NCI-H526 (cell line): ENCODE data around the gene PCARE.
"Not testable (repeated sequence)": the region's sequence is repeated elsewhere in the genome, so short reads cannot be mapped to it uniquely, and the experiment has no call there.

ENCODE experiments used
- DNase-seq, 2 experiments: peaks; one replicate each; lab custom pipeline; 2025; lab: John Stamatoyannopoulos, UW

The PCARE gene

DNA sequence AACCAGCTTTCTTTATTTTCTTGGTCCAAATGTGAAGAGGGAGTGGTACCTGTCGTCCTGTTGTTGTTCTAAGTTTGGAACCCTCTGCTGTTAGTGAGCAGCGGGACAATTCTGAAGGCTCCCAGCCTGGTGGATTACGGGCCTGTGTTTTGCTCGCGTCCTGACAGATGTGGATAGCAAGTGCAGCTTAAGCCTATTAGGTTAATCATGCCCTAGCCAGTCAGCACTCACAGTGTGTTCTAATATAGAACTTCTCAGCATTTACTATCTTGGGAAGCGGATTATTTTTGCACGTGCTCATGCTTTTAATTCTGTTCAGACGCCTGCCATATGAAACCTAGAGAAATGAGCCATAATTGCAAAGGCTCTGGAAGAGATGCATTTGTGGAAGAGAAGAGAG, at the start of gene PCARE:
TSS of gene PCARE (minus strand) at position 113 of the 400 bp plus-strand sequence. CDS start 262 bp downstream, outside the sequence.
- DNase-seq = no peak

DNA sequence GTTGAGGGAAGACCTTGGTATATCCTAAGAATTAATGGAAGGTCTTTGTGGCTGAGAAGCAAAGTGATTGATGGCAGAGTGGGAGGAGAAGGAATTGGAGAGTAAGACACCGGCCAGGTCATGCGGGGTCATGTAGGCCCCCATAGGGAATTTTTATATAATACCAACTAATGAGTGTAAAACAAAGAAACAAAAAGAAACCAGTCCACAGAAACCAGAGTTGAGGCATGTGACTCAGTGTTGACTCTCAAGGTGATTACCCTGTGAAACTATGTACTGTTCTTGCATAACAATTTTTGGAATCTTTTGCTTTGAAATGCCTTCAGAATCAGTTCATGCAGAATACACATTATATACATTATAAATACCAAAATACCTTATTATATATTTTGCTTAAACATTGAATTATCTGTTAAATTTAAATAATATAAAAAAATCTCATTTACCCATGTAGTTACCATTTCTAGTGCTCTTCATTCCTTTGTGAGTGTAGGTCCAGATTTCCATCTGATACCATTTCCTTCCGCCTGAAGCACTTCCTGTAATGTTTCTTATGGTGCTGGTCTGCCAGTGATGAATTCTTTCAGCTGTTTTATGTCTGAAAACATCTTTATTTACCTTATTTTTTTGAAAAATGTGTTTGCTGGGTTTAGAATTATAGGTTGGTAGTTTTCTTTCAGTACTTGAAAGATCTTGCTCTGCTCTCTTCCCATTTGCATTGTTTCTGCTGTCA, 49.5 kb upstream of the PCARE start:
- no peak for DNase-seq

DNA sequence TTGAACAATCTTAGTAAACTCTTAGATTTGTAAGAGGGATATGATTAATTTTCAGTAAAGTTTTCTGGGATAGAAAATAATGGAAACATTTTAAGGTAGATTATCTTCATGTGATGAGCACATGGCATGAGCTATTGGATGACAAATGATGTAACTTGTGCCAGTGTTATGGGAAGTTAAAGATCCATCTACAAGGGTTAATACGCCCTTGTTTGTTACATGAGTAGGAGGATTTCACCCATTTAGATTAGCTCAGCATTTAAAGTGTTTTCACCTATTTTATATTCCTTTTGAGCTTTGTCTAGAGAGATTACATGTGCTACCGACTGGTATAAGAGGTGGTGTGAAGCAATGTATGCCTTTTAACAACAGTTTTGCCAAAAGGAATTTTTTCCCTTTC, 46.5 kb upstream of the PCARE start:
- no peak for DNase-seq

DNA sequence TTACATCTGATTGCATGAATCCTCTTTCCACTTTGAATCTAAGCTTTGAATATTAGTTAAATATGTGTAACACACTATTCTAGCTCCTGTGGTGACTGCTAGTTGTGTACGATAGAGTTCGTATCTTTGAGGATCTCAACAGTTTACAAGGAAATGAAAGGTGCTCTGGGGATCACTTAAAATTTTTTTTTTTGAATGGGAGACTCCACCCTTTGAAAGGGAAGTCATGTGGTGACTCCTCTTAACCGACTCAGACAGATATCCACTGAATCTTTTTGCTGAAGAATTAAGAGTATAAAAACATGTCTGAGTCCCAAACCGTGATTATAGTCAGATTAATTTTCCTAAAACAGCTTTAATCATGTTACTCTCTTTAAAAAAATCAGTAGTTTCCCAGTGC, 44.9 kb upstream of the PCARE start:
- no peak for DNase-seq

DNA sequence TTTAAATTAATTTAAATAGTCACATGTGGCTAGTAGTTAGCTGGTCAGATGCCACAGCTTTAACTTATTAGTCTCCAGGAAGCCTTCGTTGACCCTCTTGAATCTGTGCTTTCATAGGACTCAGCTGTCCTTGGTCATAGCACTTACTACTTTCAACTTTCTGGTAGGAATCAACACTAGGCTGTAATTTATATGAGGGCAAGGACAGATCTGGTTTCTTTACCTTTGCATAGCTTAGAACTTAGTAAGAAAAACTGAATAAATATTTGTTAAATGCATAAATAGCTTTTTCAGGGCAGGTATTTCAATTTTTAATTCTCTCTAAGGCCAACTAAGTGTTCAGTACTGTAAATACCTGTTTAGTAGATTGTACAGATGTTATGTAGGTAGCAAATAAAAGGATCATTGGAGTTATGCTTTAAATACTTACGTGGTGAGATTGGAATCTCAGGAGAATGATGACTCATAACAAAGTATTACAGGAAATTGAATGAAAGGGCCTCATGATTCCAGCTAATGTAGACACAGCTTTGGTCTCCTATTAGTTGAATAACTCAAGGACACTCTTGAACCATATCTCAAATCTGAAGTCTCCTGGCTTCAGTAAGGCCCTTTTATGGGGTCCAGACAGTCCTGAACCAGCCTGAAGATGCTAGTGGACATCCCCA, 43.4 kb upstream of the PCARE start:
- no peak for DNase-seq

DNA sequence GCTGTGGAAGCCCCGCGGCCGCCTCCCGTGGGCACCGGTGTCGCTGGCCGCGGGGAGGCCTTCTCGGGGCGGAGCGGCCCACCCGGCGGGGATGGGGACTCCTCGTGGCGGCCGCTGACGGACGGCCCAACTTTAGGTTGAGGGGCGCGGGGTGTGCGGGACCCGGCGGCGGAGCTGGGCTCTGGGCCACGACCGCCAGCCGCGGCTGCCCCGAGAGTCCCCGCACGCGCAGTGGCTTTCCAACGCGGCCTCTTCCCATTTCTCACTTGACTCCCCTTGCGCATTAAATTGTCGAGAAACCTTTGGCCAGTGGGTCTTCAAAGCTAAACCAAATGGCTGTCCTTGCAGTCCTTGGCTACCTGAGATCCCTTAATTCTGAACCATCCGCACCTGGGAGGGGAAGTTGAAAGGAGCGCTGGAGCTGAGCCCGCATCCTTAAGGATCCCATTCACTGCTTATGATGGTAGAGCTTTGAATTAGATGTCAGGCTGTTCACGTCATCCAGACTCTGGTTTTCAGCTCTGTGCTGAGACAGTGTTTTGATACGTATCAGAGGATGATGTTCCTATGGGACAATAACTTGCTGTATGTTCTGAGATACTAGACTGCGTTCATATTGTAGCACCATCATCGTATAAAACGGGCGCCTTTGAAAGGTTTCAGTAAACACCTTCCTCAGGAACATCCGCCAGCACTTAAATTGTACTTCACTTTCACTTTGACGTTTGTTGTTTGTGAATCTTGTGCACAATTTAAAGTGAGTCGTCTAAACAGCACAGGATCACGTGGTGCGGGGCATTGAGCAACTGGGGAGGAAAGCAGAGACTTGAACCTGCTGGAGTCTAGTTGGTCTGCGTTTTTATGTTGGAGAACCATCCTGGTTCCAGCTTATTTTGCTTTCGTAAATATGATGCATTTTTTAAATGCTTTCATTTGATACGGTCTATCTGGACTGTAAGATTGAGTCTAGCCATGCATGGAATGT, 41.8 kb upstream of the PCARE start:
- DNase-seq = peak; percentile 48 to 60

DNA sequence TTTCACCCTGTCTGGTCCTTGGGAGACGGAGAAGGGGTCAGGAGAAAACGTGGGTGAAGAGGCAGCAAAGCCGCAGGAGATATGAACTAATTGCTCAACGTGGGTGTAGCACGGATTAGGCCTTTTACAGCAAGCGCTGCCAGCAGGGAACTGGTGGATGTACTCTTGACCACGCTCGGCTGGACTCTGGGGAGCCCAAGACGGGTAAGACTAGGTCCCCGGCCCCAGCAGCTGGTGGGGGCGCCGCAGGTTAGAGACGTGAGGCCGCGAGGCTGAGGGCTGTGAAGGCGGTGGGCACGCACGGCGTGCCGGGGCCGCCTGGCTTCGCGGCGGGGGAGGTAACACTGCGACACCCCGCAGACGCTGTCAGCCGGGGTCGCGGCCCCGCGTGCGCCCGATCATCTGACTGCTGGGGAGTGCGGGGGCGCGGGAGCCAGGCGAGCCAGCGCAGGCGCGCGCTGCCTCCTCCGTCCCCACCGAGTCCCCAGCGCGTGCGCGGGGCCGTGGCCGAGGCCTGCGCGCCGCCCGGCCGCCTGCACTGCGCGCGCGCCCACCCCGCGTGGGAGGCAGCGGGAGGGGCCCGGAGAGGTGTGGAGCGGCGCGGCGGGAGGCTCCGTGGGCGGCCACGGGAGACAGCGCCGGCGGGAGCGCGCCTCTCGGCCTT, 40.8 kb upstream of the PCARE start, which contains the start of gene CLIP4:
TSS of gene CLIP4 (plus strand) at position 470 of the 664 bp plus-strand sequence. CDS start 5,974 bp downstream, outside the sequence.
- peak in 1 of 2 experiments; percentile 68 for DNase-seq

DNA sequence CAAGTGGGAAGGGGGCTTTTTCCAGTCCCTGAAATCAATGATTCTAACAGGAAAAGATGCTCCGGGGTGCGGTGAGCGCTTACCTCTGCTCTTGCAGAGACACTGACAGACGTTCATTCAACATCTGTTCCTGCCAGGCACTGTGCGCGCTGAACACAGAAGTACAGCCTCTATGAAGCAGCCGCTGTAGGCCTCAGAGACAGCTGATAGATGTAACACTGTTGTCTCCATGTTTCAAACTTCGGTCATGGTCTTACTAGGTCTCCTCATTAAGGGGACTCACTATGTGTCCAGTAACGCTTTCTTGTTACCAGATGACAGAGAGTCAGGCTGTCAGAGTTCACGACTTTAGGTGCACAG, 40.2 kb upstream of the PCARE start:
- DNase-seq = peak in 1 of 2 experiments; percentile 23

DNA sequence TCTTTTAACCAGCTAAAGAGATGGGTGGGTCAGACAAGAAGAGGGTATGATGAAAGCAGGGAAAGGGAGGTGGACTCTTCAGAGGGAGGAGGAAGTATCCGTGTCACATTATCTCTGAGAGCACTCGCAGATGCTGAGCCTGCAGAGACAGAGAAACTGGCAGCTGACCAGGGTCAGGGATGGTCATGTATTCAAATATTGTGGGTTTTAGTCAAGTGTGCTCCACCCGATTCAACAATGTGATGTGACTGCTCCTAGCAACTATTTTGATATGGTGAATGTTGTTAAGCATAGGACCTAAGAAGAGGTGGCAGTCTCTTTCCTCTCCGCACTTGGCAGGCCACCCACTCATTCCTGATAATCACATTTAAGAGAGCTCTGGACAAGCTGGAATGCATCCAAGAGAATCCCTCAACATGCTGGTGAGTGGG, 39.6 kb upstream of the PCARE start:
- DNase-seq = peak; percentile 75 to 79

DNA sequence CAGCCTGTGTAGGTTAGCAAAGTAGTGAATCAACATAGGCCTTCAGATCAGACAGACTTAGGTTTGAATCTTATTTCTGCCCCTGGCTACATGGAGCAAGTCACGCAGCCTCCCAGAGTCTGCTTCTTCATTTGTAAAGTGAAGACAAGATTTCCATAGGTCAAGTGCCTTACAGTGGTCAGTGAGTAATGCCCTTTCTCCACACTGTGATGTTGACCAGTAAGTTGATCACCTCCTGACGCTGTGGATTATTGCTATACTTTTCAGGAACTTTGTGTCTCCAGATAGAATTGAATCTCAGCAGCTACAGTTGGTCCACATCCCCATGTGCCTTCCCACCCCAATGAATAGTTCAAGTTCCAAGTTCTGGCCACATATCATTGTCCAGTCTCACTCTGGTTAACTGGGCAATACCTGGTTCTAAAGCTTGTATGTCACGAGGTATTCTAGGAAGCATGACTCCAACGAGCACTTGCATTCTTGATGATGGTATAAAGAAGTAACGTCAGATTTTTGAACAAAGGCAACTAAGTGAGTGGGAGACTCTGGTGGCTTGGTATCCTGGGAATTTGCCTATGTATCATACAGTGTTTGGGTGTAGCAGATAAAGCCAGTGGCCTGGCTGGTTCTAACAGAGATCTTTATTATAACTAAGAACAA, 38.8 kb upstream of the PCARE start:
- peak in 1 of 2 experiments; percentile 50 for DNase-seq

DNA sequence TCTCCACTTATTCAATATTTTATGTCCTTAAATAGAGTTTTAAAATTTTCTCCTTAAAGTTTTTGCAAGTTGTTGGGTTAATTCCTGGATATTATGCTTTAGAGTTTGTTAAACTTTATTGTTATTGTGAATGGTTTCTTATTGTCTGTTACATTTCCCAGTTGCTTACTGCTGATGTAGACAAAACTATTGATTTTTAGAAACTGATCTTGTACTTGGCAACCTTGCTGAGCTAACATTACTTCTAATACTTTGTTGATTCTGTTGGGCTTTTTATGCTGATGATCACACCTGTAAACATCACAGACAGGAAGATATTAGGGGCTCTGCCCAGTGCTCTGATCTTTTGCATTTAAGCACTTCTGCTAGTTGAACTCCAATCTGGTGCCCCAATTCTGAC, 38.1 kb upstream of the PCARE start:
- no peak for DNase-seq

DNA sequence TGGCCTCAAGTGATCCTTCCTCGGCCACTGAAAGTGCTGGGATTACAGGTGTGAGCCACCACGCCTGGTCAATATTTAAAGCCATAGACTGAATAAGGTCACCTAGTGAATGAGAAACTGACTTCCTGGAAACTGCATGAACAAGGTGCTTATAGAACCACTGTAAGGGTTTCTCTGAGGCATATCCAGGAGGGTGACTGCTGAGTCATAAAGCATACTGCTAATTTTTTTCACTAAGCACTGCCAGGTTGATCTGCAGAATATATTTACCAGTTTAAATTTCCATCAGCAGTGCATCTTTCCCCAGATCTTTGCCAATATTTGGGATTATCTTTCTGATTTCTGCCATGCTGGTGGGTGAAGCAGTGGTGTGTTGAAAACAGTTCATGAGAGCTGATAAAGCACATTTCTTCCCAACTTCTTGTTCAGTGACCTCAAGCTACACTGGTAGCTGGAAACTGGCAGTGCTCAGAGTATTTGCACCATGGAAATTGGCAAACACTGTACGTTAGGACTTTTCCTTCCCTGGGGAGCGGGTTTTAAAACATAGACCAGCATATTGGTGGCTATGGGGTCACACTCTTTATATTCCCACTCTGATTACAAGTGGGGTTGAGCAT, 36.7 kb upstream of the PCARE start:
- no peak for DNase-seq

DNA sequence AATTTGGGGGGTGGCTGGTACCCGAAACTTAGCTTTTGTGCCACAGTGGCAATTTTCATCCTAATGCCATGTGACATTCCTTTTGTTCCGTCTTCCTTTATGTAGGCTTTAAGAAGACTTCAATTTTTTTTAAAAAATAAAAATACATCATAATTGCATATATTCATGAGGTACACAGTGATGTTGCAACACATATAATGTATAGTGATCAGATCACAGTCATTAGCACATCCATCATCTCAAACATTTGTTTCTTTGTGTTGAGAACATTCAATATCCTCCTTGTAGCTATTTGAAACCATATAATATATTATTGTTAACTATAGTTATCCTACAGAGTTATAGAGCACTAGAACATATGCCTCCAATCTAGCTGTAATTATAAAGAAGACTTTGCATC, 34.9 kb upstream of the PCARE start:
- DNase-seq = no peak

DNA sequence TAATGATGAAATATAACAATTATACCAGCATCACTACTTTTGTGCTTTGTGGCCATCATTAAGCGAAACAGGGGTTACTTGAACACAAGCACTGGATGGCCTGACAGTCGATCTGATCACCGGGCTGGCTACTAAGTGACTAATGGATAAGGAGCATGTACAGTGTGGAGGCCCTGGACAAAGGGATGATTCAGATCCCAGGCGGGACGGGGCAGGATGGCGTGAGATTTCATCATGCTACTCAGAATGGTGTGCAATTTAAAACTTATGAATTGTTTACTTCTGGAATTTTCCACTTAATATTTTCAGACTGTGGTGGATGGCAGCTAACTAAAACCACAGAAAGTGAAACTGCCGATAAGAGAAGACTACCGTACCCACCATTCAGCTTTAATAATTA, 33.9 kb upstream of the PCARE start:
- DNase-seq = no peak

DNA sequence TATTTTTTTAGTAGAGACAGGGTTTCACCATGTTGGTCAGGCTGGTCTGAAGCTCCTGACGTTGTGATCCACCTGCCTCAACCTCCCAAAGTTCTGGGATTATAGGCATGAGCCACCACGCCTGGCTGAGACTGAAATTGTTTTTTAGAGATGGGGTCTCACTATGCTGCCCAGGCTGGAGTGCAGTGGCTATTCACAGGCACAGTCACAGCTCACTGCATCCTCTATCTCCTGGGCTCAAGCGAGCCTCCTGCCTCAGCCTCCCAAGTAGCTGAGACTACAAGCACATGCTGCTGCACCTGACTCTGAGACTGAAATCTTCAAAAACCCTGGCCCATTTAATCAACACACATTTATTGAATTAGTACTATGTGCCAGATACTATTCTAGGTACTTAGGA, 33.2 kb upstream of the PCARE start:
- not testable (repeated sequence) for DNase-seq

DNA sequence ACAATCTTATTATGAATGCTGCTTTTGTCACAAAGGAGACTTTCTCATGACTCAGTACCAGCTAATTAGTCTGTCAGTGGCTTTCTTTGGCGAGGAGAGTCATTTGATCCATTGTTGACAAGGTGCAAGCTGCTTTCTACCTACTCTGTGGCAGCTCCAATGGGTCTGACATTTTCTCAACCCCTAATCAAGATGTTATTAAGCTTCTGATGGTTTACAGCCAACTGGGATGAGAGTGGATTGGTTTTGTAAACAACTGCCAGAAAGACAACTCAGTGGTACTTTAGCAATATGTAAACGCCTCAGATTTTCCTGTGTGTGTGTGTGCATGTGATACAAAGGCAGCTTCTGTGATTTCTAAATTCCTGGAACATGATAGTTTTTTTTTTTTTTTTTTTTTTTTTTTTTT, 32.7 kb upstream of the PCARE start:
- no peak for DNase-seq

DNA sequence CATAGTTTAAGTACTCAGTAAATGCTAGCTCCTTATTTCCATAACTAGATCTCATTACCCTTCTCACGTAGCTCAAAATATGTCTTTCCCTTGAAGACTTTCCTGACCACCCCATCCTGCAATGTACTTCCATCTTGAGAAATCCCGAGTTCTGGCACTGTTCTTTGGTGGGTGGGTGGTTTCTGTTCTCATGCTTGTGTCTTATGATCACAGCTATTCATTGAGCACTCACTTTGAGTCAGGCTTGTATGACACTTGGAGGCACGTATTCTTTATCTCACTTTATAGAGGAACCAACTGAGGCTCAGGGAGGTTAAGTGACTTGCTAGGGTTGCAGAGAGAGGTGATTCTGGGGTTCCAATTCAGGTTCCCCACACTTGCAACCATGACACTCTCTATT, 31.9 kb upstream of the PCARE start:
- no peak for DNase-seq

DNA sequence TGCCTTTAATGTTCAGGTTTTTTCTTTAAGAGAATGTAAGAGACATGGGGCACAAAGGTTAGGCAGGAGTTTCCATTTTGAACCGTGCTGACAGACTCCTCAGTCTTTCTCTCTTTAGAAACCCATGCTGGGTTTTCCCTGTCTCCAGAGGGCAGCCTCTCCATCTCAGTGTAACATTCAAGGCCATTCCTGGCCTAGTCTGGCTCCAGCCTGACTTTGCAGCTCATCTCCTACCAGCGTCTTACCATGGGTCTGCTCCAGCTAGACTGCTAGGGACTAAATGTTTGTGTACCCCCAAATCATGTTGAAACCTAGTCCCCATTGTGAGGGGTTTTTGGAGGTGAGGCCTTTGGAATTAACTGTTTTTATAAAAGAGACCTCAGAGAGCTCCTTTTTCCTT, 31.1 kb upstream of the PCARE start:
- DNase-seq = no peak

DNA sequence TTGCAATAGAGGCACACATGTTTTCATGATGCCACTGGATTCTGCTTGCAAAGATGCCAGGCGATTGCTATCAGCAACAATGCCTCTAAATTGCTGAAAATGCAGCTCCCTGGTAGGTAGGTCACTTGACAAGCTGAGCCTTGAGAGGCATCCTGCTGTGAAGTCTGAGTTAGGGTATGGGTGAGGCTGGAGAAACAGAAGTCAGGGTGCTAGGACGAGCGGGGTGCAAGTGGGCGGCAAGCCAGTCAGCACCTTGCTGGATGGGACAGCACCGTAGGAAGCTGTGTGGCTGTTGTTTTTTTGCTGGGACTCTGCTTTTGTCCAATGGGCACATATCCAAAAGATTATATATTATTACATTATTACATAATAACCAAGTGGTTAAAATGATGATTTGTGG, 30.4 kb upstream of the PCARE start:
- no peak for DNase-seq

DNA sequence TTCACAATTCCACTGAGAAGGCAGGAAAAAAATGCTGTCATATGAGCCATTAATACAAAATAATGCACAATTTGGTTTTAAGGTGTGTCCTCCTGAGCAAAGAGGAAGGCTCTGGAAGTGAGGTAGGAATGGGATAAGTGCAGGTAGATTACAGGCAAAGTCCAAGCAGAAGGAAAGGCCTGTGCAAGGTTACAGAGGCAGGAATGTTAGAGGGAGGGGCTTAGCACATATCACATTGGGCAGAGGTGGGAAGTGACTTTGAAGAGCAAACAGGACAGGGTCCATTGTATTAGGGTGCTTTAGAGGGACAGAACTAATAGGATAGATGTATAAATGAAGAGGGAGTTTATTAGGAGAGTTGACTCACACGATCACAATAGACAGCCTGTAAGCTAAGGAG, 26.2 kb upstream of the PCARE start:
- no peak for DNase-seq

DNA sequence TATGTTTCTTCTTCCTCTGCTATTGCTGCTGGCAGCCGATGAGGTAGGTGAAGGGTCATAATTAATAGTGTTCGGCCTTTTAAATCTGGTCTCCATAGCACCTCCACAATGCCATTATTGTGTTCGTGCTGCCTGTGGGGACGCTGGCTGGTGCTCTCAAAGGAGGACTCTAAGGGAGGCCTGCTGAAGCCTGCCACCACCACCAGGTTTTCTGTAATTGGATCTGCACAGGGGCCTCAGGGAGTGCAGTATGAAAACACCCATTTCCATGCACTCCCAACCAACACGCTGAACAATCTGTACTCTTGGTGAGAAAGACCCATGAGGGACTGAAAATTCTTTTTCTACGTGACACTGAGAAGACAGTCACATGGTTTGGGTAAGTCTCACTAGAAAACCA, 23.2 kb upstream of the PCARE start:
- DNase-seq = no peak
